ENCODE data around the gene ATP8B3.

The ATP8B3 gene

DNA sequence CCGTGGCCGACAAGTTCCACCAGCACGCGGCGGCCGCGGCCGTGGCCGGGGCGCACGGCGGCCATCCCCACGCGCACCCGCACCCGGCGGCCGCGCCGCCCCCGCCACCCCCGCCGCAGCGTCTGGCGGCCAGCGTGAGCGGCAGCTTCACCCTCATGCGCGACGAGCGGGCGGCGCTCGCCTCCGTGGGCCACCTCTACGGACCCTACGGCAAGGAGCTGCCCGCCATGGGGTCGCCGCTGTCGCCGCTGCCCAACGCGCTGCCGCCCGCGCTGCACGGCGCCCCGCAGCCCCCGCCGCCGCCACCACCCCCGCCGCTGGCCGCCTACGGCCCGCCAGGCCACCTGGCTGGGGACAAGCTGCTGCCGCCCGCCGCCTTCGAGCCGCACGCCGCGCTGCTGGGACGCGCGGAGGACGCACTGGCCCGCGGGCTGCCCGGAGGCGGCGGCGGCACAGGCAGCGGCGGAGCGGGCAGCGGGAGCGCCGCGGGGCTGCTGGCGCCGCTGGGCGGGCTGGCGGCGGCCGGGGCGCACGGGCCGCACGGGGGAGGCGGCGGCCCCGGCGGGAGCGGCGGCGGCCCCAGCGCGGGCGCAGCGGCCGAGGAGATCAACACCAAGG, 57.9 kb downstream of the ATP8B3 start:
- TF ChIP-seq TCF12 (IDR thresholded peaks at IDR 0.05; ENCODE audit: low read depth) = no peak
- TF ChIP-seq, protein P1, sequence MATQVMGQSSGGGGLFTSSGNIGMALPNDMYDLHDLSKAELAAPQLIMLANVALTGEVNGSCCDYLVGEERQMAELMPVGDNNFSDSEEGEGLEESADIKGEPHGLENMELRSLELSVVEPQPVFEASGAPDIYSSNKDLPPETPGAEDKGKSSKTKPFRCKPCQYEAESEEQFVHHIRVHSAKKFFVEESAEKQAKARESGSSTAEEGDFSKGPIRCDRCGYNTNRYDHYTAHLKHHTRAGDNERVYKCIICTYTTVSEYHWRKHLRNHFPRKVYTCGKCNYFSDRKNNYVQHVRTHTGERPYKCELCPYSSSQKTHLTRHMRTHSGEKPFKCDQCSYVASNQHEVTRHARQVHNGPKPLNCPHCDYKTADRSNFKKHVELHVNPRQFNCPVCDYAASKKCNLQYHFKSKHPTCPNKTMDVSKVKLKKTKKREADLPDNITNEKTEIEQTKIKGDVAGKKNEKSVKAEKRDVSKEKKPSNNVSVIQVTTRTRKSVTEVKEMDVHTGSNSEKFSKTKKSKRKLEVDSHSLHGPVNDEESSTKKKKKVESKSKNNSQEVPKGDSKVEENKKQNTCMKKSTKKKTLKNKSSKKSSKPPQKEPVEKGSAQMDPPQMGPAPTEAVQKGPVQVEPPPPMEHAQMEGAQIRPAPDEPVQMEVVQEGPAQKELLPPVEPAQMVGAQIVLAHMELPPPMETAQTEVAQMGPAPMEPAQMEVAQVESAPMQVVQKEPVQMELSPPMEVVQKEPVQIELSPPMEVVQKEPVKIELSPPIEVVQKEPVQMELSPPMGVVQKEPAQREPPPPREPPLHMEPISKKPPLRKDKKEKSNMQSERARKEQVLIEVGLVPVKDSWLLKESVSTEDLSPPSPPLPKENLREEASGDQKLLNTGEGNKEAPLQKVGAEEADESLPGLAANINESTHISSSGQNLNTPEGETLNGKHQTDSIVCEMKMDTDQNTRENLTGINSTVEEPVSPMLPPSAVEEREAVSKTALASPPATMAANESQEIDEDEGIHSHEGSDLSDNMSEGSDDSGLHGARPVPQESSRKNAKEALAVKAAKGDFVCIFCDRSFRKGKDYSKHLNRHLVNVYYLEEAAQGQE (IDR thresholded peaks at IDR 0.05; ENCODE audit: low read depth) = no peak
- TF ChIP-seq TEAD4 (IDR thresholded peaks at IDR 0.05) = no peak
- no peak for TF ChIP-seq YY1 (IDR thresholded peaks at IDR 0.05; ENCODE audit: low read depth)
- TF ChIP-seq FOXM1 (IDR thresholded peaks at IDR 0.05; ENCODE audit: borderline replicate concordance, low read depth) = no peak
- TF ChIP-seq EP300 (IDR thresholded peaks at IDR 0.05; ENCODE audit: borderline replicate concordance) = no peak
- TF ChIP-seq NFIC (IDR thresholded peaks at IDR 0.05) = no peak
- TF ChIP-seq USF1 (IDR thresholded peaks at IDR 0.05) = no peak
- TF ChIP-seq CREB1 (IDR thresholded peaks at IDR 0.05; ENCODE audit: low read depth) = no peak
- no peak for TF ChIP-seq CEBPB (IDR thresholded peaks at IDR 0.05)

- no peak for TF ChIP-seq USF1 (IDR thresholded peaks at IDR 0.05)
- TF ChIP-seq CREB1 (IDR thresholded peaks at IDR 0.05; ENCODE audit: low read depth) = no peak
- no peak for TF ChIP-seq FOXM1 (IDR thresholded peaks at IDR 0.05; ENCODE audit: borderline replicate concordance, low read depth)
- no peak for TF ChIP-seq TCF12 (IDR thresholded peaks at IDR 0.05; ENCODE audit: low read depth)
- TF ChIP-seq TEAD4 (IDR thresholded peaks at IDR 0.05) = no peak
- TF ChIP-seq YY1 (IDR thresholded peaks at IDR 0.05; ENCODE audit: low read depth) = no peak
Measured at GRCh38 chr19:1752757-1753728, 59.0 kb downstream of the ATP8B3 start, which contains the start of gene ONECUT3. Gene ONECUT3 (plus strand): TSS chr19:1753506. CDS start chr19:1753663, 157 bp downstream.

DNA sequence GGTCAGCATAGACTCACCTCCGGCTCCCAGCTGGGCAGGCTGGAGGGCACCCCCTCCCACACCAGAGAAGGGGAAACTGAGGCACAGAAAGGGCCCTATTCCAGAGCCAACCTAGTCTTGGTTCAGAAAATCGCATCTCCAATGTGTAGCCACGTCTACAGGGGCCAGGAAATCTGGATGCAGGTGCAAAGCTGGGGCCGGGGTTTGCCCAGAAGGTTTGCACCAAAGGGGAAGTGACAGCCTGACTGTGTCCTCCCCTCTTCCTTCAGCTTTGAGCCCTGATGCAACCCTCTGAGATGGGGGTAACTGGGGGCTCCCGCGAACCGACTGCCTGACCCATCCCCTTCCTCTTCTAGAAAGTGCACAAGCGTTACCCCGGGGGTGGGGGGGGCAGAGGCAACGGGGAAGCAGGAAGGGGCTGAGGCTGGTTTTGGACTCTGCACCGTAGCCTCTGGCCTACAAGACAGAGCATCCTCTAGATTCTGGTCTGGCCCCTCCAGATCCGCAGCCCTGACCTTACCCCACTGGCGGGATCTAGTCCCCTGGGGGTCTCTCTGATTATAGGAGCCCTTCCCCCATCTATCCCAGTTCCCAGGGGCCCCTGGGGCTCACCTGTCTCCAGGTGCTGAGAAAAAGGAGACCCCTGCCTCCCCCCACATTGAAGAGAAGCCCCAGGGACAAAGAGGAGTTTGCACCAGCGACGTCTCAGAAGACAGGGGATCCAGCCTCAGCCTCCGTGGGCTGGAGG, 59.9 kb downstream of the ATP8B3 start:
- TF ChIP-seq USF1 (IDR thresholded peaks at IDR 0.05) (no peak), CEBPB (IDR thresholded peaks at IDR 0.05) (no peak), EP300 (IDR thresholded peaks at IDR 0.05; ENCODE audit: borderline replicate concordance) (no peak), TEAD4 (IDR thresholded peaks at IDR 0.05) (no peak), EGR1 (IDR thresholded peaks at IDR 0.05) (no peak), FOXM1 (IDR thresholded peaks at IDR 0.05; ENCODE audit: borderline replicate concordance, low read depth) (no peak), TCF12 (IDR thresholded peaks at IDR 0.05; ENCODE audit: low read depth) (no peak), ZBTB7A (IDR thresholded peaks at IDR 0.05; ENCODE audit: low read depth) (no peak), TAF1 (IDR thresholded peaks at IDR 0.05; ENCODE audit: low read depth) (no peak), CREB1 (IDR thresholded peaks at IDR 0.05; ENCODE audit: low read depth) (no peak), MAX (IDR thresholded peaks at IDR 0.05) (no peak), RAD21 (IDR thresholded peaks at IDR 0.05; ENCODE audit: low read depth) (no peak), NFIC (IDR thresholded peaks at IDR 0.05) (no peak)
- TF ChIP-seq, protein P1 (IDR thresholded peaks at IDR 0.05; ENCODE audit: low read depth) = no peak

DNA sequence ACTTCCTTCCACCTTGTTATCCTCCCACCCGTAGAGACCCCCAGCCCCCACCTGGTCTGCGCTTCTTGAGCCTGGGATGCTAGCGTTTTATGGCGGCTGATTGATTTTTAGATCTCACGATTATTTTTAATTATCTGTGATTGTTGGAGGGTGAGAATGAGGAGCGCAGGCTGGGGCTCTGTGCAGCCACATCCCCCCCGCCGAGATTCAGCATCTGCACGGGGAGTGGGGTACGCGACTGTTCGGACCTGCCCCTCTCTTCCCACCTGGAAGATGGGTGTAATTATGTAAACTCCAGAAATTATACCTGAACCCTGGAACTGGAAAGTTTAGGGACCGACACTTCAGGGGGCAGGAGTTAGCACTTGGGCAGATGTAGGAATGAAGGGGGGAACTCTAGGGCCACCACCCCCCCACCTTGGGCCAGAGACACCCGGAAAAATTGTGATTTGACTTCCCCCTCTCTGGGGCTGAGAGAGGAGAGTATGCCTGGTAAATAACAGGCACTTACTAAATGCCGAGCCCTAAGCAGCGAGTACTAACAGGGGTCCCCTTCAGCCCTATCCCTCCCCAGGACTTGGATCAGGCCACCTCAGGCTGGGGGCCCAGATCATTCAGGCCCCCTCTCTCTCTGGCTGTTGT, 60.6 kb downstream of the ATP8B3 start:
- TF ChIP-seq CEBPB (IDR thresholded peaks at IDR 0.05) (no peak), ZBTB7A (IDR thresholded peaks at IDR 0.05; ENCODE audit: low read depth) (no peak), EP300 (IDR thresholded peaks at IDR 0.05; ENCODE audit: borderline replicate concordance) (no peak), EGR1 (IDR thresholded peaks at IDR 0.05) (no peak), NFIC (IDR thresholded peaks at IDR 0.05) (no peak), TAF1 (IDR thresholded peaks at IDR 0.05; ENCODE audit: low read depth) (no peak), YY1 (IDR thresholded peaks at IDR 0.05; ENCODE audit: low read depth) (no peak), RAD21 (IDR thresholded peaks at IDR 0.05; ENCODE audit: low read depth) (no peak), CREB1 (IDR thresholded peaks at IDR 0.05; ENCODE audit: low read depth) (no peak), TEAD4 (IDR thresholded peaks at IDR 0.05) (no peak), FOXM1 (IDR thresholded peaks at IDR 0.05; ENCODE audit: borderline replicate concordance, low read depth) (no peak), USF1 (IDR thresholded peaks at IDR 0.05) (no peak), MAX (IDR thresholded peaks at IDR 0.05) (no peak), TCF12 (IDR thresholded peaks at IDR 0.05; ENCODE audit: low read depth) (no peak)
- TF ChIP-seq, protein P1 (IDR thresholded peaks at IDR 0.05; ENCODE audit: low read depth) = no peak

All from Ishikawa (cell line).